Measurements from ENCODE around the gene ABCC1. TPM values are rescaled to one million over a fixed set of nuclear protein-coding genes. Genes with fewer than 3 reads are reported as not detected.

The ABCC1 gene
- total RNA-seq, 1 experiment from 2014 or later = 61.9 TPM

DNA sequence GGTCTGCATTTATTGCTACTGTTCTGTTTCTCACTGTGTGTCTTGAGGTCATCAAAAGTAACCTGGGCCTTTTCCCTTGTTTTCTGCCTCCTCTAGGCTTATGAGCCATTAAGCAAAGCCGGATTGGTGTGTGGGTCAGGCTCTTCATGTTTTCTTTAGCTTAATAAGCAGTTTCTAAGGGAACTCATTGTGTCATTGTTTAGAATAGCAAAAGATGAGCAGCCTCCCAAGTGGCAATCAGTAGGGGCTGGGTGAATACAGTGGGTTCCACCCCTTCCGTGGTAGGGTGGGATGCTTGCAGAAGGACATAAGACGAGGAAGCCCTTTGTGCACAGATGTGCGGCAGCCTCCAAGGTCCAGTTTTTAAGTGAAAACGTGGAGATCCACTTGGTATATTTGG is 34.5 kb downstream of the ABCC1 start (continued):
- no peak for TF ChIP-seq STAT6 (CRISPR knock-in tag; conservative IDR thresholded peaks at IDR 0.05; ENCODE audit: low read depth)
- TF ChIP-seq NR1H2 (CRISPR knock-in tag; IDR thresholded peaks at IDR 0.05) = no peak
- TF ChIP-seq SMAD4 (CRISPR knock-in tag; IDR thresholded peaks at IDR 0.05) = no peak
- TF ChIP-seq, protein P1, sequence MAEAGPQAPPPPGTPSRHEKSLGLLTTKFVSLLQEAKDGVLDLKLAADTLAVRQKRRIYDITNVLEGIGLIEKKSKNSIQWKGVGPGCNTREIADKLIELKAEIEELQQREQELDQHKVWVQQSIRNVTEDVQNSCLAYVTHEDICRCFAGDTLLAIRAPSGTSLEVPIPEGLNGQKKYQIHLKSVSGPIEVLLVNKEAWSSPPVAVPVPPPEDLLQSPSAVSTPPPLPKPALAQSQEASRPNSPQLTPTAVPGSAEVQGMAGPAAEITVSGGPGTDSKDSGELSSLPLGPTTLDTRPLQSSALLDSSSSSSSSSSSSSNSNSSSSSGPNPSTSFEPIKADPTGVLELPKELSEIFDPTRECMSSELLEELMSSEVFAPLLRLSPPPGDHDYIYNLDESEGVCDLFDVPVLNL (CRISPR knock-in tag; IDR thresholded peaks at IDR 0.05; ENCODE audit: borderline replicate concordance, low read depth) = no peak
- no peak for TF ChIP-seq MYBL2 (CRISPR knock-in tag; IDR thresholded peaks at IDR 0.05)
- TF ChIP-seq, protein P2, sequence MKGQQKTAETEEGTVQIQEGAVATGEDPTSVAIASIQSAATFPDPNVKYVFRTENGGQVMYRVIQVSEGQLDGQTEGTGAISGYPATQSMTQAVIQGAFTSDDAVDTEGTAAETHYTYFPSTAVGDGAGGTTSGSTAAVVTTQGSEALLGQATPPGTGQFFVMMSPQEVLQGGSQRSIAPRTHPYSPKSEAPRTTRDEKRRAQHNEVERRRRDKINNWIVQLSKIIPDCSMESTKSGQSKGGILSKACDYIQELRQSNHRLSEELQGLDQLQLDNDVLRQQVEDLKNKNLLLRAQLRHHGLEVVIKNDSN (CRISPR knock-in tag; IDR thresholded peaks at IDR 0.05) = no peak

- TF ChIP-seq, protein P3, sequence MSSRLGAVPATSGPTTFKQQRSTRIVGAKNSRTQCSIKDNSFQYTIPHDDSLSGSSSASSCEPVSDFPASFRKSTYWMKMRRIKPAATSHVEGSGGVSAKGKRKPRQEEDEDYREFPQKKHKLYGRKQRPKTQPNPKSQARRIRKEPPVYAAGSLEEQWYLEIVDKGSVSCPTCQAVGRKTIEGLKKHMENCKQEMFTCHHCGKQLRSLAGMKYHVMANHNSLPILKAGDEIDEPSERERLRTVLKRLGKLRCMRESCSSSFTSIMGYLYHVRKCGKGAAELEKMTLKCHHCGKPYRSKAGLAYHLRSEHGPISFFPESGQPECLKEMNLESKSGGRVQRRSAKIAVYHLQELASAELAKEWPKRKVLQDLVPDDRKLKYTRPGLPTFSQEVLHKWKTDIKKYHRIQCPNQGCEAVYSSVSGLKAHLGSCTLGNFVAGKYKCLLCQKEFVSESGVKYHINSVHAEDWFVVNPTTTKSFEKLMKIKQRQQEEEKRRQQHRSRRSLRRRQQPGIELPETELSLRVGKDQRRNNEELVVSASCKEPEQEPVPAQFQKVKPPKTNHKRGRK (CRISPR knock-in tag; IDR thresholded peaks at IDR 0.05; ENCODE audit: borderline replicate concordance) = no peak
- Mint-ChIP-seq H3K27me3 (ENCODE audit: low read depth) (no peaks in the 10 kb centered on the region; the same call in 1 of the 2 replicates), H3K9me3 (peaks cover 34% of the 10 kb centered on the region), H3K4me1 (peaks cover 31% of the 10 kb centered on the region), H3K4me3 (no peak overlapping the region), H3K27ac (no peak overlapping the region), H3K36me3 (peaks cover 55% of the 10 kb centered on the region)
- no peak for DNase-seq (ENCODE audit: low spot score)
- no peak for ATAC-seq
- ChIA-PET POLR2A (no interaction called here), CTCF (no interaction called here)
Observed at GRCh38 chr16:15985144-15985543, 35.7 kb downstream of the ABCC1 start.

DNA sequence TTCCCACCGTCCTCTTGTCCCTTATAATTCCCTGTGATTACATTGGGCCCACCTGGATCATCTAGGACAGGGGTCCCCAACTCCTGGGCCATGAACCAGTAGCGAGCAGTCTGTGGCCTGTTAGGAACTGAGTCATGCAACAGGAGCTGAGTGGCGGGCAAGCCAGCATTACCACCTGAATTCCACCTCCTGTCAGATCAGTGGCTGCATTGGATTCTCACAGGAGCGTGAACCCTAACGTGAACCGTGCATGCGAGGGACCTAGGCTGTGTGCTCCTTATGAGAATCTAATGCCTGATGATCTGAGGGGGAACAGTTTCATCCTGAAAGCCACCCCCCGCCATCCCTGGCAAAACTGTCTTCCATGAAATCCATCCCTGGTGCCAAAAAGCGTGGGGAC is 36.8 kb downstream of the ABCC1 start:
- H3K4me3 Mint-ChIP-seq = no peak overlapping the region
- DNase-seq (ENCODE audit: low spot score) = no peak
- peaks cover 23% of the 10 kb centered on the region for H3K9me3 Mint-ChIP-seq
- ChIA-PET POLR2A (no interaction called here), CTCF (no interaction called here)
- H3K36me3 Mint-ChIP-seq = peaks cover 44% of the 10 kb centered on the region
- no peak for ATAC-seq
- H3K4me1 Mint-ChIP-seq = peaks cover 39% of the 10 kb centered on the region
- no peak overlapping the region for H3K27ac Mint-ChIP-seq
- H3K27me3 Mint-ChIP-seq (ENCODE audit: low read depth) = no peaks in the 10 kb centered on the region; the same call in 1 of the 2 replicates
- TF ChIP-seq ZBTB43 (CRISPR knock-in tag; IDR thresholded peaks at IDR 0.05) (no peak), OVOL2 (CRISPR knock-in tag; IDR thresholded peaks at IDR 0.05; ENCODE audit: borderline replicate concordance) (no peak), TEAD4 (CRISPR knock-in tag; IDR thresholded peaks at IDR 0.05) (no peak), NFATC4 (CRISPR knock-in tag; IDR thresholded peaks at IDR 0.05) (no peak), HMGA2 (CRISPR knock-in tag; IDR thresholded peaks at IDR 0.05) (no peak), ZNF263 (CRISPR knock-in tag; IDR thresholded peaks at IDR 0.05; ENCODE audit: low read depth) (no peak), ZNF671 (CRISPR knock-in tag; IDR thresholded peaks at IDR 0.05) (no peak)
- TF ChIP-seq, protein P4, sequence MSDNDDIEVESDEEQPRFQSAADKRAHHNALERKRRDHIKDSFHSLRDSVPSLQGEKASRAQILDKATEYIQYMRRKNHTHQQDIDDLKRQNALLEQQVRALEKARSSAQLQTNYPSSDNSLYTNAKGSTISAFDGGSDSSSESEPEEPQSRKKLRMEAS (CRISPR knock-in tag; IDR thresholded peaks at IDR 0.05) = no peak
- TF ChIP-seq, protein P5, sequence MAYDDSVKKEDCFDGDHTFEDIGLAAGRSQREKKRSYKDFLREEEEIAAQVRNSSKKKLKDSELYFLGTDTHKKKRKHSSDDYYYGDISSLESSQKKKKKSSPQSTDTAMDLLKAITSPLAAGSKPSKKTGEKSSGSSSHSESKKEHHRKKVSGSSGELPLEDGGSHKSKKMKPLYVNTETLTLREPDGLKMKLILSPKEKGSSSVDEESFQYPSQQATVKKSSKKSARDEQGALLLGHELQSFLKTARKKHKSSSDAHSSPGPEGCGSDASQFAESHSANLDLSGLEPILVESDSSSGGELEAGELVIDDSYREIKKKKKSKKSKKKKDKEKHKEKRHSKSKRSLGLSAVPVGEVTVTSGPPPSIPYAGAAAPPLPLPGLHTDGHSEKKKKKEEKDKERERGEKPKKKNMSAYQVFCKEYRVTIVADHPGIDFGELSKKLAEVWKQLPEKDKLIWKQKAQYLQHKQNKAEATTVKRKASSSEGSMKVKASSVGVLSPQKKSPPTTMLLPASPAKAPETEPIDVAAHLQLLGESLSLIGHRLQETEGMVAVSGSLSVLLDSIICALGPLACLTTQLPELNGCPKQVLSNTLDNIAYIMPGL (CRISPR knock-in tag; IDR thresholded peaks at IDR 0.05) = no peak
- TF ChIP-seq, protein P6, sequence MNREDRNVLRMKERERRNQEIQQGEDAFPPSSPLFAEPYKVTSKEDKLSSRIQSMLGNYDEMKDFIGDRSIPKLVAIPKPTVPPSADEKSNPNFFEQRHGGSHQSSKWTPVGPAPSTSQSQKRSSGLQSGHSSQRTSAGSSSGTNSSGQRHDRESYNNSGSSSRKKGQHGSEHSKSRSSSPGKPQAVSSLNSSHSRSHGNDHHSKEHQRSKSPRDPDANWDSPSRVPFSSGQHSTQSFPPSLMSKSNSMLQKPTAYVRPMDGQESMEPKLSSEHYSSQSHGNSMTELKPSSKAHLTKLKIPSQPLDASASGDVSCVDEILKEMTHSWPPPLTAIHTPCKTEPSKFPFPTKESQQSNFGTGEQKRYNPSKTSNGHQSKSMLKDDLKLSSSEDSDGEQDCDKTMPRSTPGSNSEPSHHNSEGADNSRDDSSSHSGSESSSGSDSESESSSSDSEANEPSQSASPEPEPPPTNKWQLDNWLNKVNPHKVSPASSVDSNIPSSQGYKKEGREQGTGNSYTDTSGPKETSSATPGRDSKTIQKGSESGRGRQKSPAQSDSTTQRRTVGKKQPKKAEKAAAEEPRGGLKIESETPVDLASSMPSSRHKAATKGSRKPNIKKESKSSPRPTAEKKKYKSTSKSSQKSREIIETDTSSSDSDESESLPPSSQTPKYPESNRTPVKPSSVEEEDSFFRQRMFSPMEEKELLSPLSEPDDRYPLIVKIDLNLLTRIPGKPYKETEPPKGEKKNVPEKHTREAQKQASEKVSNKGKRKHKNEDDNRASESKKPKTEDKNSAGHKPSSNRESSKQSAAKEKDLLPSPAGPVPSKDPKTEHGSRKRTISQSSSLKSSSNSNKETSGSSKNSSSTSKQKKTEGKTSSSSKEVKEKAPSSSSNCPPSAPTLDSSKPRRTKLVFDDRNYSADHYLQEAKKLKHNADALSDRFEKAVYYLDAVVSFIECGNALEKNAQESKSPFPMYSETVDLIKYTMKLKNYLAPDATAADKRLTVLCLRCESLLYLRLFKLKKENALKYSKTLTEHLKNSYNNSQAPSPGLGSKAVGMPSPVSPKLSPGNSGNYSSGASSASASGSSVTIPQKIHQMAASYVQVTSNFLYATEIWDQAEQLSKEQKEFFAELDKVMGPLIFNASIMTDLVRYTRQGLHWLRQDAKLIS (CRISPR knock-in tag; IDR thresholded peaks at IDR 0.05; ENCODE audit: borderline replicate concordance) = no peak

Data from WTC11 (cell line).